ENCODE measurements around the gene TBCC.

Gene TBCC

DNA sequence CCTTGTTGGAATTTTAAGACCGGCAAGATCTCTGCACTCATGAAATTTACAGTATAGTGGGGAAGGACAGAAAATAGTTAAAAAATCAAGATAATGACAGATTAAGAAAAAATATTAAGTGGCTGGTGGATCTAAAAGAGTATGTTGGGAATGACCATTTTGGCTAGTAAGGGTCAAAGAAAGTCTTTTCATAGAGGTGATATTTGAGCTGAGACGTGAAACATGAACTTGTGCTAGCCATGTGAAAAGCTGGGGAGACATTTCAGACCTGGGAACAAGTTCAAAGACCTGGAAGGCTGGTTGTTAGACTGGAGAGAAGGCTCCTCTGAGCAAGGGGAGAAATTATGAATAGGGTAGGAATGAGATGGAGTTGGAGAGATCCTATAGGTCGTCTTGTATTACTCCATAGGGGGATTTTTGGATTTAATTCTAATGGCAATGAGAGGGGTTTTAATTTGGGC, 40.7 kb upstream of the TBCC start:
- peak overlapping the region; percentile 99 for H3K4me2 ChIP-seq (ENCODE audit: low read depth, low read length, poor library complexity, severe bottlenecking)
- TF ChIP-seq, protein P1, sequence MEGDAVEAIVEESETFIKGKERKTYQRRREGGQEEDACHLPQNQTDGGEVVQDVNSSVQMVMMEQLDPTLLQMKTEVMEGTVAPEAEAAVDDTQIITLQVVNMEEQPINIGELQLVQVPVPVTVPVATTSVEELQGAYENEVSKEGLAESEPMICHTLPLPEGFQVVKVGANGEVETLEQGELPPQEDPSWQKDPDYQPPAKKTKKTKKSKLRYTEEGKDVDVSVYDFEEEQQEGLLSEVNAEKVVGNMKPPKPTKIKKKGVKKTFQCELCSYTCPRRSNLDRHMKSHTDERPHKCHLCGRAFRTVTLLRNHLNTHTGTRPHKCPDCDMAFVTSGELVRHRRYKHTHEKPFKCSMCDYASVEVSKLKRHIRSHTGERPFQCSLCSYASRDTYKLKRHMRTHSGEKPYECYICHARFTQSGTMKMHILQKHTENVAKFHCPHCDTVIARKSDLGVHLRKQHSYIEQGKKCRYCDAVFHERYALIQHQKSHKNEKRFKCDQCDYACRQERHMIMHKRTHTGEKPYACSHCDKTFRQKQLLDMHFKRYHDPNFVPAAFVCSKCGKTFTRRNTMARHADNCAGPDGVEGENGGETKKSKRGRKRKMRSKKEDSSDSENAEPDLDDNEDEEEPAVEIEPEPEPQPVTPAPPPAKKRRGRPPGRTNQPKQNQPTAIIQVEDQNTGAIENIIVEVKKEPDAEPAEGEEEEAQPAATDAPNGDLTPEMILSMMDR (IDR thresholded peaks at IDR 0.05; ENCODE audit: insufficient read depth, low read length, poor library complexity, severe bottlenecking): no peak
- TF ChIP-seq EZH2phosphoT487 (conservative IDR thresholded peaks at IDR 0.05; ENCODE audit: low read length): no peak
- H3K27me3 ChIP-seq (ENCODE audit: low read length): no peaks in the 10 kb centered on the region
- H3K36me3 ChIP-seq (ENCODE audit: low read length): peaks cover 4% of the 10 kb centered on the region; the same call in 1 of the 2 replicates
- H4K20me1 ChIP-seq (ENCODE audit: low read depth, low read length): no peaks in the 10 kb centered on the region
- H2AFZ ChIP-seq (ENCODE audit: low read depth, low read length, severe bottlenecking): no peak overlapping the region
- no peaks in the 10 kb centered on the region for H3K9me3 ChIP-seq (ENCODE audit: insufficient read depth, low read length)
- no peak overlapping the region for H3K9ac ChIP-seq (ENCODE audit: low read length)
- H3F3A ChIP-seq (ENCODE audit: insufficient read depth): peaks cover 74% of the 10 kb centered on the region
- H3K79me2 ChIP-seq (ENCODE audit: insufficient read depth, low read length): peaks cover 94% of the 10 kb centered on the region
- H3K9me2 ChIP-seq (replicated peaks; ENCODE audit: insufficient read depth, low read length): no peaks in the 10 kb centered on the region
- no peak overlapping the region for H3K4me3 ChIP-seq (ENCODE audit: insufficient read depth, low read length, poor library complexity, severe bottlenecking)
- peak overlapping the region; percentile 11; the same call in 1 of the 2 replicates for H3K27ac ChIP-seq (ENCODE audit: low read depth, low read length)

DNA sequence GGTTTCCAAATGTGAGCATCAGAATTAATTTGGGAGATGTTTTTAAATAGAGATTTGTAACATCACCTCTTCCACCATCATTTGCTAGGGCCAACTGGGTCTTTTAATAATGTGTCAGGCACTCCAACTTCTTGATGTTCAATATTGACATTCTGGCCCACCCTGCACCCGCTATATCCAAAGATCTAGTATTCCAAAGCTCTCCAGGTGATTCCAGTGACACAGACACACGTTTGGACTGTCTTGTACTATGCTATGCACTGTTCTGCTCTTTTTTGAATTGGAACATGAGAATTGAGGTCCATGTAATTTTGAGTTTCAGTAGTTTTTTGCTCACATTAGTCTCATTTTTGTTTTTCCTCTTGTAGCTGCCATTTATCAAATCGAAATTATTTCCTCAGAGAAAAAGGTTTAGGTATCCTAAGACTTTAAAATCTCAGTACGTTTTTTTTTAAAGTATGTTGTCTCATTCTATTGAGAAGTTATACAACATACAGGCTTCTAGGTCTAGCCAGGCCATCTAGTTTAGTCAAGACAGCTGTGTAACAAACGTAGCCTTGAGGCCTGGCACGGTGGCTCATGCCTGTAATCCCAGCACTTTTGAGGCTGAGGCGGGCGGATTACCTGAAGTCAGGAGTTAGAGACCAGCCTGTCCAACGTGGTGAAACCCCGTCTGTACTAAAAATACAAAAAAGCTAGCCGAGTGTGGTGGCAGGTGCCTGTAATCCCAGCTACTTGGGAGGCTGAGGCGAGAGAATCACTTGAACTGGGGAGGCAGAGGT, 39.0 kb upstream of the TBCC start:
- no peak overlapping the region for H2AFZ ChIP-seq (ENCODE audit: low read depth, low read length, severe bottlenecking)
- peaks cover 73% of the 10 kb centered on the region for H3F3A ChIP-seq (ENCODE audit: insufficient read depth)
- H3K9ac ChIP-seq (ENCODE audit: low read length): peak overlapping the region; percentile 95
- no peaks in the 10 kb centered on the region for H3K9me3 ChIP-seq (ENCODE audit: insufficient read depth, low read length)
- no peaks in the 10 kb centered on the region for H4K20me1 ChIP-seq (ENCODE audit: low read depth, low read length)
- H3K27ac ChIP-seq (ENCODE audit: low read depth, low read length): peak overlapping the region; percentile 92
- H3K79me2 ChIP-seq (ENCODE audit: insufficient read depth, low read length): peaks cover 80% of the 10 kb centered on the region
- H3K27me3 ChIP-seq (ENCODE audit: low read length): no peaks in the 10 kb centered on the region
- peak overlapping the region; percentile 72 for H3K4me3 ChIP-seq (ENCODE audit: insufficient read depth, low read length, poor library complexity, severe bottlenecking)
- peak overlapping the region; percentile 99 for H3K4me2 ChIP-seq (ENCODE audit: low read depth, low read length, poor library complexity, severe bottlenecking)
- H3K36me3 ChIP-seq (ENCODE audit: low read length): peaks cover 4% of the 10 kb centered on the region; the same call in 1 of the 2 replicates
- no peaks in the 10 kb centered on the region for H3K9me2 ChIP-seq (replicated peaks; ENCODE audit: insufficient read depth, low read length)
- no peak for TF ChIP-seq EZH2phosphoT487 (conservative IDR thresholded peaks at IDR 0.05; ENCODE audit: low read length)

DNA sequence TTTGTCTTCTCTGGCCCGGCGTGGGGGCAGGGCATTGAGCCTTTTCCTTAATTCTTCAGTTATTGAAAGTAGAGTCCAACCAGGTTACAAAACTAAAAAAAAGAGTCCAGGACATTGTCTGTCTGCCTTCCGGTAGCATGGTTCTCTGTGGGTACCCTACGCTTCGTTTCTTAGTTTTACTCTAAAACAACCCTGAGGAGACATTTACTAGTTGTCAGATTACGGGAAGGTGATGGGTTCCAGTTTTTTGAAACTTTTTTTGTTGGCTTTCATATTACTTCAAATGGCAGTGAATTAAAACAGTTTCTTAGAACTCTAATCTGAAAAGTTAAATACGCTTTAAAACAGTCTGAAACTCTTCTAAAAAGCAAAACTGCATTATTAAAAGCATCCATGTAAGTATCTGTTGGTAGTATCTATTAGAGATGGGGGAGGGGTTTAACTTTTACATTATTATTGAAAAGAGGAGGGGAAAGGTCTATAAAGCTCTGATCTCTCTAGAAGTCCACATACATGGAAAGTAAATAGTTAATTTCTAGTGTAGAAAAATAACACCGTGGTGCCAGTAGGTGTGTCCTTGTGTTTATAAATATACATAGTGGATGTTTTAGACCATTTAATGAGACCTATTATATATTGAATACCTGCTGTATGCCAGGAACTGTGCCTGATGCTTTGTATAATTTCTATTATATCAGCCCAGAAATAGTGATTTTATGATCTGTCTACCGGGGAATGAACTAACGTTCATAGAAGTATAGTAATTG, 38.2 kb upstream of the TBCC start:
- H3K36me3 ChIP-seq (ENCODE audit: low read length): peaks cover 4% of the 10 kb centered on the region; the same call in 1 of the 2 replicates
- H3K79me2 ChIP-seq (ENCODE audit: insufficient read depth, low read length): peaks cover 72% of the 10 kb centered on the region

More for the DNA sequence above, 38.2 kb upstream of the TBCC start:
- Histone ChIP-seq H3K4me3 (ENCODE audit: insufficient read depth, low read length, poor library complexity, severe bottlenecking) (peak overlapping the region; percentile 72), H3K4me2 (ENCODE audit: low read depth, low read length, poor library complexity, severe bottlenecking) (peak overlapping the region; percentile 99), H4K20me1 (ENCODE audit: low read depth, low read length) (no peaks in the 10 kb centered on the region), H2AFZ (ENCODE audit: low read depth, low read length, severe bottlenecking) (peak overlapping the region; percentile 12), H3K27me3 (ENCODE audit: low read length) (no peaks in the 10 kb centered on the region), H3K27ac (ENCODE audit: low read depth, low read length) (peak overlapping the region; percentile 92), H3F3A (ENCODE audit: insufficient read depth) (peaks cover 73% of the 10 kb centered on the region), H3K9me3 (ENCODE audit: insufficient read depth, low read length) (no peaks in the 10 kb centered on the region), H3K9ac (ENCODE audit: low read length) (peak overlapping the region; percentile 95), H3K9me2 (replicated peaks; ENCODE audit: insufficient read depth, low read length) (no peaks in the 10 kb centered on the region)
- TF ChIP-seq, protein P1 (IDR thresholded peaks at IDR 0.05; ENCODE audit: insufficient read depth, low read length, poor library complexity, severe bottlenecking): no peak
- no peak for TF ChIP-seq EZH2phosphoT487 (conservative IDR thresholded peaks at IDR 0.05; ENCODE audit: low read length)

All from SU-DHL-6 (cell line).